SK-N-SH (cell line): Measurements from ENCODE around the gene PDF.

Experiments used
- CTCF ChIP-seq: fragments of 200-600 bp; sonication (generic); IDR thresholded peaks from 2 replicates; pipeline ENCODE4 v1.6.1; 2017; ENCODE audit warnings: antibody characterized with exemption, mild to moderate bottlenecking, moderate library complexity
- MAX ChIP-seq: IDR thresholded peaks from 2 replicates; pipeline ENCODE4 v1.4.0; 2012; ENCODE audit warnings: low read depth
- YY1 ChIP-seq: IDR thresholded peaks from 2 replicates; pipeline ENCODE4 v1.4.0; 2012; ENCODE audit warnings: low read depth, mild to moderate bottlenecking

GRCh38 chr16:69329369-69330285, 761 bp downstream of the PDF start:
- TF ChIP-seq YY1 (no peak), CTCF (no peak), MAX (no peak)
